ENCODE results near the gene SLC26A2. TPM values are rescaled to one million over a fixed set of nuclear protein-coding genes. Genes with fewer than 3 reads are reported as not detected.

The SLC26A2 gene
- total and polyA plus RNA-seq, 10 of the 15 experiments (the other 5 are each of a cell fraction or from before 2014, with no cell fraction given): 1.7 to 6.4 (median 4.2) TPM

DNA sequence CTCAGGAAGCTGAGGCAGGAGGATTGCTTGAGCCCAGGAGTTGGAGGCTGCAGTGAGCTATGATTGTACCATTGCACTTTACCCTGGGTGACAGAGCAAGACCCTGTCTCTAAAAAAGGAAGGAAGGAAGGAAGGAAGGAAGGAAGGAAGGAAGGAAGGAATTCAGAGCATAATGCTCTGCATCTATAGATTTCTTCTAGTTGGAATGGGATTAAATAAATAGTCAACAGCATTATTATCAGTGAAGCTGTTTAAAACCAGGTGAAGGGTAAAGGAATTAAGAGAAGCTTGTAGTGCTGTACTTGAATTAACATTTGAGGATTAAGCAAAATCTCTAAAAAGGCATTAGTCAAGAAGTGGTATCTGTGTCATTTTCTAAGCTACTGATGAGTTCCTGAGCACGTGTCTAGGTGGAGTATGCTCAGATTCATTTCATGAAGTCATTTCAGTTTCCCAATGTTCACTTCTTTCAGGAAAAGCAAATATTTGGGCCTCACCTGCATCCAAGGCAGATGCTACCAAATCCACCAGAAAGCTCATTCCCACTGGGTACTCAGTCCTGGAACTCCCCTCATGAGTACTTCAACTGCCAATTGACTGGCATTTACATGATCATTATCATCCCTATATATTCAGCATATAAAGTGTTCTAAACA is 24.4 kb upstream of the SLC26A2 start:
- no peak overlapping the region for H3K4me2 ChIP-seq (ENCODE audit: control insufficient read depth, insufficient read depth)
- intact Hi-C loops (cut with micrococcal nuclease; ENCODE audit: unreplicated experiment): no loop called here
- ATAC-seq: no peak
- CTCF ChIA-PET: interaction anchor here (1.0 to 2.5 kb wide), 3 partner anchors 10 to 55 kb away, joined by 3 to 5 read pairs (median 3); no protein-coding TSS in a partner anchor
- no peak for DNase-seq (ENCODE audit: low read depth, low spot score)
- SMC1A ChIA-PET (ENCODE audit: uncharacterized antibody, unreplicated experiment): interaction anchor here (0.9 to 1.7 kb wide), 3 partner anchors 8 to 317 kb away, joined by 3 to 4 read pairs (median 4); no protein-coding TSS in a partner anchor
- H2AFZ ChIP-seq (ENCODE audit: control insufficient read depth, low read depth, low read length): no peak overlapping the region
- no peaks in the 10 kb centered on the region for H3K4me1 ChIP-seq (ENCODE audit: control insufficient read depth, insufficient read depth, low read length)
- in situ Hi-C loops (cut with MboI): no loop called here
- TF ChIP-seq, protein P1, sequence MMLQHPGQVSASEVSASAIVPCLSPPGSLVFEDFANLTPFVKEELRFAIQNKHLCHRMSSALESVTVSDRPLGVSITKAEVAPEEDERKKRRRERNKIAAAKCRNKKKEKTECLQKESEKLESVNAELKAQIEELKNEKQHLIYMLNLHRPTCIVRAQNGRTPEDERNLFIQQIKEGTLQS (IDR thresholded peaks at IDR 0.05; ENCODE audit: borderline replicate concordance, extremely low read depth, low read depth, low read length): no peak
- no peak for TF ChIP-seq TCF7 (IDR thresholded peaks at IDR 0.05; ENCODE audit: borderline replicate concordance)
- TF ChIP-seq RBBP5 (conservative IDR thresholded peaks at IDR 0.05): no peak
- no peak for TF ChIP-seq ZNF217 (IDR thresholded peaks at IDR 0.05)
- no peak for TF ChIP-seq NBN (IDR thresholded peaks at IDR 0.05)
- TF ChIP-seq MYC (IDR thresholded peaks at IDR 0.05; ENCODE audit: insufficient read depth, insufficient read length, insufficient replicate concordance, low read length, severe bottlenecking): no peak
- no peak for TF ChIP-seq NR2C2 (IDR thresholded peaks at IDR 0.05; ENCODE audit: borderline replicate concordance, control insufficient read depth, insufficient read length, low read depth)
- no peak for TF ChIP-seq LARP7 (IDR thresholded peaks at IDR 0.05)
- TF ChIP-seq POU2F2 (IDR thresholded peaks at IDR 0.05; ENCODE audit: borderline replicate concordance, low read depth, low read length): no peak
- TF ChIP-seq, protein P2, sequence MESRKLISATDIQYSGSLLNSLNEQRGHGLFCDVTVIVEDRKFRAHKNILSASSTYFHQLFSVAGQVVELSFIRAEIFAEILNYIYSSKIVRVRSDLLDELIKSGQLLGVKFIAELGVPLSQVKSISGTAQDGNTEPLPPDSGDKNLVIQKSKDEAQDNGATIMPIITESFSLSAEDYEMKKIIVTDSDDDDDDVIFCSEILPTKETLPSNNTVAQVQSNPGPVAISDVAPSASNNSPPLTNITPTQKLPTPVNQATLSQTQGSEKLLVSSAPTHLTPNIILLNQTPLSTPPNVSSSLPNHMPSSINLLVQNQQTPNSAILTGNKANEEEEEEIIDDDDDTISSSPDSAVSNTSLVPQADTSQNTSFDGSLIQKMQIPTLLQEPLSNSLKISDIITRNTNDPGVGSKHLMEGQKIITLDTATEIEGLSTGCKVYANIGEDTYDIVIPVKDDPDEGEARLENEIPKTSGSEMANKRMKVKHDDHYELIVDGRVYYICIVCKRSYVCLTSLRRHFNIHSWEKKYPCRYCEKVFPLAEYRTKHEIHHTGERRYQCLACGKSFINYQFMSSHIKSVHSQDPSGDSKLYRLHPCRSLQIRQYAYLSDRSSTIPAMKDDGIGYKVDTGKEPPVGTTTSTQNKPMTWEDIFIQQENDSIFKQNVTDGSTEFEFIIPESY (IDR thresholded peaks at IDR 0.05): no peak
- TF ChIP-seq CBX3 (IDR thresholded peaks at IDR 0.05; ENCODE audit: borderline replicate concordance, low read depth): no peak
- TF ChIP-seq EP300 (IDR thresholded peaks at IDR 0.05; ENCODE audit: borderline replicate concordance in 1 of 2, control insufficient read depth in 1 of 2, low read depth in 2 of 2, low read length in 2 of 2): no peak
- TF ChIP-seq, protein P3, sequence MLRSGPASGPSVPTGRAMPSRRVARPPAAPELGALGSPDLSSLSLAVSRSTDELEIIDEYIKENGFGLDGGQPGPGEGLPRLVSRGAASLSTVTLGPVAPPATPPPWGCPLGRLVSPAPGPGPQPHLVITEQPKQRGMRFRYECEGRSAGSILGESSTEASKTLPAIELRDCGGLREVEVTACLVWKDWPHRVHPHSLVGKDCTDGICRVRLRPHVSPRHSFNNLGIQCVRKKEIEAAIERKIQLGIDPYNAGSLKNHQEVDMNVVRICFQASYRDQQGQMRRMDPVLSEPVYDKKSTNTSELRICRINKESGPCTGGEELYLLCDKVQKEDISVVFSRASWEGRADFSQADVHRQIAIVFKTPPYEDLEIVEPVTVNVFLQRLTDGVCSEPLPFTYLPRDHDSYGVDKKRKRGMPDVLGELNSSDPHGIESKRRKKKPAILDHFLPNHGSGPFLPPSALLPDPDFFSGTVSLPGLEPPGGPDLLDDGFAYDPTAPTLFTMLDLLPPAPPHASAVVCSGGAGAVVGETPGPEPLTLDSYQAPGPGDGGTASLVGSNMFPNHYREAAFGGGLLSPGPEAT (IDR thresholded peaks at IDR 0.05; ENCODE audit: low read depth): no peak
- TF ChIP-seq PAX8 (IDR thresholded peaks at IDR 0.05): no peak
- TF ChIP-seq SMAD1 (IDR thresholded peaks at IDR 0.05; ENCODE audit: low read depth, partially characterized antibody): no peak
- TF ChIP-seq POLR2AphosphoS2 (IDR thresholded peaks at IDR 0.05; ENCODE audit: low read depth, low read length): no peak
- no peak overlapping the region for H3K27ac ChIP-seq (ENCODE audit: control insufficient read depth, insufficient read depth)
- no peak overlapping the region for H3K9ac ChIP-seq (ENCODE audit: control insufficient read depth, insufficient read depth, low read length)
- H3K27me3 ChIP-seq (replicated peaks in 1 of 2; ENCODE audit: control insufficient read depth in 2 of 2, insufficient read depth in 2 of 2, low read length in 1 of 2): peaks cover 0 to 2% of the 10 kb centered on the region in 2 experiments; a peak in 3 of 4 replicates
- POLR2A ChIA-PET: no interaction called here
- H3K36me3 ChIP-seq (ENCODE audit: control insufficient read depth in 2 of 2, insufficient read depth in 2 of 2, low read length in 1 of 2): no peaks in the 10 kb centered on the region
- H3K4me3 ChIP-seq: no peak overlapping the region
- BruUV-seq (replicated peaks): no TSS peak
- FAIRE-seq: no peak
- no peaks in the 10 kb centered on the region for H3K79me2 ChIP-seq (ENCODE audit: control insufficient read depth, insufficient read depth, low read length)
- H4K20me1 ChIP-seq (ENCODE audit: control insufficient read depth, insufficient read depth): no peaks in the 10 kb centered on the region
- no peaks in the 10 kb centered on the region for H3K9me3 ChIP-seq (replicated peaks; ENCODE audit: control insufficient read depth, insufficient read depth, low read length)
- 0% methylated on average over 1 of the region's 1 CpG for WGBS (ENCODE audit: insufficient coverage, insufficient replicate concordance, low lambda C conversion rate, missing lambda C conversion rate)
- RAD21 ChIA-PET (ENCODE audit: unreplicated experiment): no interaction called here
